Mucosa of stomach (tissue), 1 donor: Measurements from ENCODE around the gene CBL.
"Not testable (repeated sequence)": the region's sequence is repeated elsewhere in the genome, so short reads cannot be mapped to it uniquely, and the experiment has no call there.

Experiments
- H3K27me3 ChIP-seq: one replicate; pipeline ENCODE4 v1.7.0; 2013; ENCODE audit warnings: mild to moderate bottlenecking, low read length; ENCODE audit not compliant: control insufficient read depth, insufficient read depth
- H3K36me3 ChIP-seq: one replicate; pipeline ENCODE4 v1.7.0; 2013; ENCODE audit warnings: low read length; ENCODE audit not compliant: control insufficient read depth, insufficient read depth
- H3K4me1 ChIP-seq: one replicate; pipeline ENCODE4 v1.7.0; 2013; ENCODE audit warnings: mild to moderate bottlenecking, low read length; ENCODE audit not compliant: control insufficient read depth, insufficient read depth
- H3K4me3 ChIP-seq: one replicate; pipeline ENCODE4 v1.7.0; 2013; ENCODE audit warnings: low read length
- H3K9ac ChIP-seq: one replicate; pipeline ENCODE4 v1.7.0; 2013; ENCODE audit warnings: mild to moderate bottlenecking, low read length, moderate library complexity
- H3K9me3 ChIP-seq: one replicate; pipeline ENCODE4 v1.7.0; 2013; ENCODE audit warnings: mild to moderate bottlenecking, low read length, moderate library complexity; ENCODE audit not compliant: control insufficient read depth
- donor health status: Pancreatic carcinoma.

CBL gene

DNA sequence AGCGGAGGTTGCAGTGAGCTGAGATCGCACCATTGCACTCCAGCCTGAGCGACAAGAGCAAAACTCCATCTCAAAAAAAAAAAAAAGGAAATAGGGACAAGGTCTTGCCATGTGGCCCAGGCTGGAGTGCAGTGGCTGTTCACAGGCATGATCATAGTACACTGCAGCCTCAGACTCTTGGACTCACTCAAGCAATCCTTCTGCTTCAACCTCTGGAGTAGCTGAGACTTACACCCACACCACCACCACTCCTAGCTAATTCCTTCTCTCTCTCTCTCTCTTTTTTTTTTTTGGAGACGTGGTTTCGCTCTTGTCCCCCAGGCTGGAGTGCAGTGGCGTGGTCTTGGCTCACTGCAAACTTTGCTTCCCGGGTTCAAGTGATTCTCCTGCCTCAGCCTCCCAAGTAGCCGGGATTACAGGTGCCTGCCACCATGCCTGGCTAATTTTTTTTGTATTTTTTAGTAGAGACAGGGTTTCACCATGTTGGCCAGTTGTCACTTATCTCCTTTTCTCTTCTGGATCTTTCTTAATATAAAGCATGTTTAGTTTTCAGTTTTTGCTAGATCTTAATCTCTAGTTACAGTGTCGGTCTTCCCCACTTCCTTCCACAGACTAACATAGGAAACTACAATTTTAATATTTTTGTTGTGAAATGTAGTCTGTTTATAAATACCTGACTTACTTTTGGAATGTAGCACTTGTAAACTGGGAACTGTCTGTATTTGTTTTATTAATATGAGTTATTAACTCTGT is 22.6 kb downstream of the CBL start:
- not testable (repeated sequence) for H3K27me3 ChIP-seq, H3K4me1 ChIP-seq, H3K4me3 ChIP-seq, H3K9me3 ChIP-seq, H3K9ac ChIP-seq, H3K36me3 ChIP-seq

GRCh38 chr11:119229288-119229672 is 23.1 kb downstream of the CBL start:
- Histone ChIP-seq H3K9me3 (no peaks in the 10 kb centered on the region), H3K4me1 (no peaks in the 10 kb centered on the region), H3K9ac (no peak overlapping the region), H3K27me3 (no peaks in the 10 kb centered on the region), H3K36me3 (no peaks in the 10 kb centered on the region), H3K4me3 (no peak overlapping the region)

GRCh38 chr11:119229741-119230140 is 23.6 kb downstream of the CBL start:
- H3K4me1 ChIP-seq = no peaks in the 10 kb centered on the region

DNA sequence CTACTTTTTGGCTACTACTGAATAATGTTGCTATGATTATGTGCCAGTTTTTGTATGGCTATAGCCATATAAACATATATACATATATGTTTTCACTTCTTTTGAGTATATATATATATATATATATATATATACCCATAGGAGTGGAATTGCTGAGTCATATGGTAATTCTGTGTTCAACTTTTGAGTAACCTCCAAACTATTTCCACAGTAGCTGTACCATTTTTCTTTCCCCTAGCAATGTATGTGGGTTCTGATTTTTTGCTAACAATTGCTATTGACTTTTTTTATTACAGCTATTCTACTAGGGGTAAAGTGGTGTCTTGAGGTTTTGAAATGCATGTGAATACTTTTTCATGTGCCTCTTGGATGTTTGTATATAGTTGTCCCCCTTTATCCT is 30.4 kb downstream of the CBL start:
- no peaks in the 10 kb centered on the region for H3K36me3 ChIP-seq
- no peaks in the 10 kb centered on the region for H3K27me3 ChIP-seq
- no peak overlapping the region for H3K9ac ChIP-seq
- no peak overlapping the region for H3K4me3 ChIP-seq
- no peaks in the 10 kb centered on the region for H3K4me1 ChIP-seq
- H3K9me3 ChIP-seq = no peaks in the 10 kb centered on the region

More at GRCh38 chr11:119229741-119230140, 23.6 kb downstream of the CBL start:
- no peaks in the 10 kb centered on the region for H3K9me3 ChIP-seq
- no peaks in the 10 kb centered on the region for H3K36me3 ChIP-seq
- H3K27me3 ChIP-seq = no peaks in the 10 kb centered on the region
- no peak overlapping the region for H3K4me3 ChIP-seq
- H3K9ac ChIP-seq = no peak overlapping the region

DNA sequence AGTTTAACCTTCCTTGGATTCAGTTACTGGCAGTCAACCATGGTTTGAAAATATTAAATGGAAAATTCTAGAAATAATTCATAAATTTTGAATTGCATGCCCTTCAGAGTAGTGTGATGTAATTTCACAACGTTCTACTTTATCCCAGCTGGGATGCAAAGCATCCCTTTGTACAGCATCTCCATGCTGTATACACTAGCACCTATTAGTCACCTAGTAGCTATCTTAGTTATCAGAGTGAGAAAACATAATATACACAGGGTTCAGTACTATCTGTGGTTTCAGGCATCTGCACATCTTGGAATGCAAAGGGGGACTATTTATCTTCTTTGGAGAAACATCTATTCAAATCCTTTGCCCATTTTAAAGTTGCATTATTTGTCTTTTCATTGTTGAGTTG is 30.8 kb downstream of the CBL start:
- Histone ChIP-seq H3K27me3 (no peaks in the 10 kb centered on the region), H3K9me3 (no peaks in the 10 kb centered on the region), H3K4me1 (no peaks in the 10 kb centered on the region), H3K4me3 (no peak overlapping the region), H3K9ac (no peak overlapping the region), H3K36me3 (no peaks in the 10 kb centered on the region)

- H3K4me1 ChIP-seq = no peaks in the 10 kb centered on the region
- no peak overlapping the region for H3K9ac ChIP-seq
- no peaks in the 10 kb centered on the region for H3K9me3 ChIP-seq
- H3K36me3 ChIP-seq = no peaks in the 10 kb centered on the region
- H3K27me3 ChIP-seq = no peaks in the 10 kb centered on the region
- H3K4me3 ChIP-seq = no peak overlapping the region
Observed at GRCh38 chr11:119237515-119237914, 31.4 kb downstream of the CBL start.

DNA sequence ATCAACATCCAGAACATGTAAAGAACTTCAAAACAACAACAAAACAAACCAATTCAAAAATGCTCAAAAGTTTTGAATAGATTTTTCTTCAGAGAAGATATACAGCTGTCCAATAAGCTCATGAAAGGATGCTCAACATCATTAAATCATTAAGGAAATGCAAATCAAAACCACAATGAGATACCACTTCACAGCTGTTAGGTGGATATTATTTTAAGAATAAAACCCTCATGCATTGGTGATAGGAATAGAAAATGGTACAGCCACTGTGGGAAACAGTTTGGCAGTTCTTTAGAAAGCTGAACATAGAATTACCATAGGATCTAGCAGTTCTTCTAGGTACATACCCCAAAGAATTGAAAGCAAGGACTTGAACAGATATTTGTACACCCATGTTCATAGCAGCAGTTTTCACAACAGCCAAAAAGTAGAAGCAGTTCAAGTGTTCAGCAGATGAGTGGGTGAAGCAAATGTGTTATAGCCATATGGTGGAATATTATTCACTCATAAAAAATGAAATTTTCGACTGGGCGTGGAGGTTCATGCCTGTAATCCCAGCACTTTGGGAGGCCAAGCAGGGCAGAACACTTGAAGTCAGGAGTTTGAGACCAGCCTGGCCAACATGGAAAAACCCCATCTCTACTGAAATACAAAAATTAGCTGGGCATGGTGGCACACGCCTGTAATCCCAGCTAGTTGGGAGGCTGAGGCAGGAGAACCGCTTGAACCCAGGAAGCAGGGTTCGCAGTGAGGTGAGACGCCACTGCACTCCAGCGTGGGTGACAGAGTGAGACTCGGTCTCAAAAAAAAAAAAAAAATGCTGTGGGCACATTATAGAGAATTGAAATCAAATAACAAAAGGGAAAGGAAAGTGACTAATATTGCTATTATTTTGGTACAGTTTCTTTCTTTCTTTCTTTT is 42.9 kb downstream of the CBL start:
- H3K4me3 ChIP-seq = no peak overlapping the region

GRCh38 chr11:119249671-119250010 is 43.5 kb downstream of the CBL start:
- Histone ChIP-seq H3K9ac (no peak overlapping the region), H3K27me3 (no peaks in the 10 kb centered on the region), H3K4me3 (no peak overlapping the region), H3K4me1 (no peaks in the 10 kb centered on the region), H3K36me3 (no peaks in the 10 kb centered on the region), H3K9me3 (no peaks in the 10 kb centered on the region)

More for the DNA sequence above, 42.9 kb downstream of the CBL start:
- no peaks in the 10 kb centered on the region for H3K27me3 ChIP-seq
- no peaks in the 10 kb centered on the region for H3K4me1 ChIP-seq
- H3K9me3 ChIP-seq = no peaks in the 10 kb centered on the region
- no peak overlapping the region for H3K9ac ChIP-seq
- no peaks in the 10 kb centered on the region for H3K36me3 ChIP-seq

GRCh38 chr11:119251114-119251513 is 45.0 kb downstream of the CBL start:
- Histone ChIP-seq H3K36me3 (no peaks in the 10 kb centered on the region), H3K9ac (no peak overlapping the region)

DNA sequence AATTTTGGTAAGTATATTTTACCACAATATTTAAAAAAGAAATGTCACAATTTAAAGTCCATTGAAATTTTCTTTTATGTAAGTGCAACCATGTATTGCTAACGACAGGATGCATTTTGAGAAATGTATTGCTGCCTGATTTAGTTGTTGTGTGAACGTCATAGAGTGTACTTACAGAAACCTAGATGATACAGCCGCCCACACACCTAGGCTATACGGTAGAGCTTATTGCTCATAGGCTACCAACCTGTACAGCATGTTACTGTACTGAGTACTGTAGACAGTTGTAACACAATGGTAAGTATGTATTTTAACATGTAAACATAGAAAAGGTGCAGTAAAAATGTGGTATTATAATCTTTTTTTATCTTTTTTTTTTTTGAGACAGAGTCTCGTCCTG is 48.1 kb downstream of the CBL start:
- Histone ChIP-seq H3K36me3 (no peaks in the 10 kb centered on the region), H3K4me3 (no peak overlapping the region), H3K9ac (no peak overlapping the region), H3K4me1 (no peaks in the 10 kb centered on the region), H3K9me3 (no peaks in the 10 kb centered on the region), H3K27me3 (no peaks in the 10 kb centered on the region)

More at GRCh38 chr11:119251114-119251513, 45.0 kb downstream of the CBL start:
- Histone ChIP-seq H3K9me3 (no peaks in the 10 kb centered on the region), H3K4me3 (no peak overlapping the region), H3K4me1 (no peaks in the 10 kb centered on the region), H3K27me3 (no peaks in the 10 kb centered on the region)

DNA sequence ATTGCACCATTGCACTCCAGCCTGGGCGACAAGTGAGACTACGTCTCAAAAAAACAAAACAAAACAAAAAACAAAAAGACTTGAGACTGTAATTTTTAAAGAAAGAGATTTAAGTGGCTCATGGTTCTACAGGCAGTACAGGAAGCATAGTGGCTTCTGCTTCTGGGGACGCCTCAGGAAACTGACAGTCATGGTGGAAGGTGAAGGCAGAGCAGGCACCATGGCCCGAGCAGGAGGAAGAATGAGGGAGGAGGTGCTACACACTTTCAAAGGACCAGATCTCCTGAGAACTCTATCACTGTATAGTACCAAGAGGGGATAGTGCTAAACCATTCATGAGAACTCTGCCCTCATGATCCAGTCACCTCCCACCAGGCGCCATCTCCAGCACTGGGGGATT is 52.0 kb downstream of the CBL start:
- Histone ChIP-seq H3K9ac (no peak overlapping the region), H3K4me3 (no peak overlapping the region), H3K9me3 (no peaks in the 10 kb centered on the region), H3K36me3 (no peaks in the 10 kb centered on the region), H3K27me3 (no peaks in the 10 kb centered on the region), H3K4me1 (no peaks in the 10 kb centered on the region)

DNA sequence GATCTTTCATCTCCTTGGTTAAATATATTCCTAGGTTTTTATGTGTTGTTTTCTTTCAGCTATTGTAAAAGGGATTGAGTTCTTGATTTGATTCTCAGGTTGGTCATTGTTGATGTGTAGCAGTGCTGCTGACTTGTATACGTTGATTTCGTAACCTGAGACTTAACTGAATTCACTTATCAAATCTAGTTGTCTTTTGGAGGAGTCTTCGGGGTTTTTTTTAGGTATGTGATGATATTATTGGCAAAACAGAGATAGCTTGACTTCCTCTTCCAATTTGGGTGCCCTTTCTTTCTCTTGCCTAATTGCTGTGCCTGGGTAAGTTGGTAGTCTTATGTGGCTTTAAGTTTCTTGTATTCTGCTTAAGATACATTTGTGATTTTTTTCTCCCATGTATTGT is 52.8 kb downstream of the CBL start:
- Histone ChIP-seq H3K9ac (no peak overlapping the region), H3K4me1 (no peaks in the 10 kb centered on the region), H3K27me3 (no peaks in the 10 kb centered on the region), H3K4me3 (no peak overlapping the region), H3K36me3 (no peaks in the 10 kb centered on the region), H3K9me3 (no peaks in the 10 kb centered on the region)
